Measurements from ENCODE around the gene TLR5.
A peak's percentile ranks its signal among the peaks of the same experiment; 100 is the strongest.

Gene TLR5

DNA sequence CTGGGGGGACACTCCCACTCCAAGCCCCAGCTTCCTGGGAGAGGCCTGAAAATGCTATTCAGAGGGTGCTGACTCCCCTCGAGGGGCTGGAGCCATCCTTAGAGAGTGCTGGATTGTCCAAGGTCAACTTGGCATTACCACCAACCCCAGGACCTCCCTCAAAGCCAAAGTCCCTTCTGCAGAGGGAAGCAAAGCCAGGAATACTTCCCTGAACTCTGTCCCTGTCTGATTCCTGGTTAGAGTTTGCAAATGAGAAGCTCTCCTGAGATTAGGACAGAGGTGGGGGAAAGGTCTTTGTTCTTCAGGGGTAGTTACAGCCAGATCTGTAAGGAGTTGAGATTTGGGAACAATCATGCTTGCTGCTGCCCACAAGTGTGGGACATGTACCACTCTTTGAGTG, 45.3 kb downstream of the TLR5 start:
- Mint-ChIP-seq H3K4me1 (no peaks in the 10 kb centered on the region), H3K4me3 (no peak overlapping the region), H3K27me3 (peaks cover 23% of the 10 kb centered on the region), H3K27ac (no peak overlapping the region), H3K9me3 (peaks cover 13% of the 10 kb centered on the region), H3K36me3 (no peaks in the 10 kb centered on the region)
- no peak for ATAC-seq

DNA sequence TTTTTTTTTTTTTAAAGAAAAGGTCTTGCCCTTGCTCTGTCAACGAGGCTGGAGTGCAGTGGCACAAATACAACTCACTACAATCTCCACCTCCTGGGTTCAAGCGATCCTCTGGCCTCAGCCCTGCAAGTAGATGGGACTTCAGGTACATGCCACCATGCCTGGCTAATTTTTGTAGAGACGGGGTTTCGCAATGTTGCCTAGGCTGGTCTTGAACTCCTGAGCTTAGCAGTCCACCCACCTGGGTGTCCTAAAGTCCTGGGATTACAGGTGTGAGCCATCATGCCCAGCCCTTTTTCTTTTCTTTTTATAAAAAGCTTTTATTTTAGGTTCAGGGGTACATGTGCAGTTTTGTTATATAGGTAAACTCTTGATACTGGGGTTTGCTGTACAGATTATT, 47.2 kb downstream of the TLR5 start:
- peaks cover 8% of the 10 kb centered on the region for H3K9me3 Mint-ChIP-seq
- no peak for ATAC-seq
- H3K36me3 Mint-ChIP-seq: no peaks in the 10 kb centered on the region
- H3K4me1 Mint-ChIP-seq: no peaks in the 10 kb centered on the region
- H3K27ac Mint-ChIP-seq: no peak overlapping the region
- peaks cover 4% of the 10 kb centered on the region for H3K27me3 Mint-ChIP-seq
- no peak overlapping the region for H3K4me3 Mint-ChIP-seq

DNA sequence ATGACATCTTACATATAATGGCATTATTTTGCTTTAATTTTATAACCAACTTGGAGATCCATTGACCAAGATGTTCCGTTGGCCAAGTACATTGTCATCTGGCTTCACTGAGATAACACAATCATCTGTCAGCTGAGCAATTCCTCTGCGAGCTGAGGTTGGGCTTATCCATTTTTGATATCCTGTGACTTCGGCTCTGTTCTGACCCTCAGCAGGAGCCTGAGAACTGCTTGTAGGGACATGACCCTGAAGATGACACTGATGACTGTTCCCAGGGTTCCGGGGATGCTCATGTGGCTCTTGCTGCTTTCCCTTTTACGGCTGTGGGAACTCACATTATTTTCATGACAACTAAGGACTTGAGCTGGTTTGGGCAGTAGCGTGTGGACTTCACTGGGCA, 51.2 kb downstream of the TLR5 start:
- no peak overlapping the region for H3K4me3 Mint-ChIP-seq
- ATAC-seq: no peak
- H3K36me3 Mint-ChIP-seq: no peaks in the 10 kb centered on the region
- no peak overlapping the region for H3K27ac Mint-ChIP-seq
- no peaks in the 10 kb centered on the region for H3K9me3 Mint-ChIP-seq
- H3K27me3 Mint-ChIP-seq: no peaks in the 10 kb centered on the region
- H3K4me1 Mint-ChIP-seq: no peaks in the 10 kb centered on the region

DNA sequence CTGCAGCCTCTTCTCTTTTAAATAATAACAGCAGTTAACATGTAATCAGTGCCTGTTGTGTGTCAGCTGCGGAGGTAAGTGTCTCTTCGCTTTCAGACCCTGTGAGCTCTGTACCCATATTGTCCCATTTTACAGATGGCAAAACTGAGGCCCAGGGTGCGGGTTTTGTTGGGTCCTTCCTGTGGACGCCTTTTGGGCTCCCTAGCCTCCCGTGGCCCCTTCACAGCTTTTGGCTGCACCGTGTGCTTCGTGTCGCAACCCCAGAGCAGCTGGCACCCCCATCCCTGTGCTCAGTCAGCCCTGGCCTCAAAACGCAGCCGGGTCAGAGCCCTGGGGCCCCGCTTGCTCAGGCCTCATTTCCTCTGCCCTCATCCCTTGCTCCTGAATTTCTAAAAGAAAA, 53.8 kb downstream of the TLR5 start:
- H3K27me3 Mint-ChIP-seq: no peaks in the 10 kb centered on the region
- H3K9me3 Mint-ChIP-seq: no peaks in the 10 kb centered on the region
- ATAC-seq: no peak
- no peaks in the 10 kb centered on the region for H3K36me3 Mint-ChIP-seq
- H3K4me1 Mint-ChIP-seq: no peaks in the 10 kb centered on the region
- H3K27ac Mint-ChIP-seq: no peak overlapping the region
- no peak overlapping the region for H3K4me3 Mint-ChIP-seq

DNA sequence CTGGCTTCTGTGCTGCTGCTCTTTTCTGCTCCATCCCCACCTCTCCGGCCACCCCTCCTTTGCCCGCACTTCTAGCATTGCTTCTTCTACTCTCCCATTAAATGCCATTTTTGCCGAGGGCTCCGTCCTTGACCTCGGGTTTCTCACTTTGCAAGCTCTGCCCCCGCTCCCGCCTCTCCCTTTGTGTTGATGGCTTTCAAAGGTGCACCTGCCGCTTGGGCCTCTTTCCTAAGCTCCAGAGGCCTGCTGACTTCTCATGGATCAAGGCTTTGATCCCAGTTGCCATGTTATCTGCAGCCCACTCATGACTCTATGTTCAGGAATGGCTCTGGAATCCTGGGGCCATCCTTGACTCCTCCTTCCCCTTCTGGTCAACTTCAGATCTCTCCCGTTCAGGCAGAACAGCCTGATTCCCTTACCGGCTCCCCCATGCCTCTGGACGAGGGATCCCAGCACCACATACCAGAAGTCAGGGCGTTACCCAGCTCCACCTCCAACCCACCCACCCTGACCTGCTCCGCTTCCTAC, 54.3 kb downstream of the TLR5 start:
- Mint-ChIP-seq H3K27ac (no peak overlapping the region), H3K27me3 (no peaks in the 10 kb centered on the region), H3K4me3 (no peak overlapping the region), H3K9me3 (no peaks in the 10 kb centered on the region), H3K36me3 (no peaks in the 10 kb centered on the region), H3K4me1 (no peaks in the 10 kb centered on the region)
- no peak for ATAC-seq

DNA sequence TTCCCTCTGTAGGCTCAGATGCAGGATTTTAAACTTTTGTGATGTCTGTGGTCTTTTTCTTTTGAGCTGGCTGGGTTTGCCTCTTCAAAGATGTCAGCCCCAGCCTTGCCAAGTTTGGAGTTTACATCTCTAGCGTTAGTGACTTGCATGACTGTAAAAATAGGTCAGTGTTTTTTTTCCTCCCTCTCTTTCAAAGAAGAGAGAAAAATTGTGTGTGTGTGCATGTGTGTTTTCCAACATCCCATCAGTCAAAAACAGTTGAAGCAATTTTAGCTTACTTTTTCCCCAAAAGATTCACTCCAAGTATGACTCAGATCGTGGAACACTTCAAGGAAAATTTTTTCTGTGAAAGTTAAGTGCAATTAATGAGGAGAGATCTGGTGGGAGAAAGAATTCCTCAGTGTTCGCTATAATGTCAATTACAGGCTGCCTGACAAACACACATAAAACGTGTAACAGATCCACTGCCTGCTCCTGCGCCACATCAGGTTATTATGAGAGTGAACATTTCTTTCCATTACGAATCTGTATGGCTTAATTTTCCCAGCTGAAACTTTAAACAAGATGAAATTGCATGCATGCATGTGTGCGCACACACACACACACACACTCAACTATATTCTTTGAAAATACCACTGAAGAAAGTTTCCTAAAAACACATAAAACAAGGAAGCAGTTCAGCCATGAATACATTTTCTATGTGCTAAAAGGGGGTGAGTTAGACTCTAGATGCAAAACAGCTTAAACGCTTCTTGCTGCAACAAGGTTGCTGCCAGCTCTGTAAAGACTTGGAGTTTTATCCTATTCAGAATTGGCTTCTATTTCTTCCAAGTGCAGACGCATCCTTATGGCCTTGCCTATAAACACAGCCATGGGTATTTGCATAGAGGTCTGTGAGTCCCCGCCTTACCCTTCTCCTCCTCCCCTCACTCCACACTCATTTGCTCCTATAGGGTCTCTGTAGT, 55.5 kb downstream of the TLR5 start:
- Mint-ChIP-seq H3K36me3 (no peaks in the 10 kb centered on the region), H3K4me3 (no peak overlapping the region), H3K27me3 (no peaks in the 10 kb centered on the region), H3K27ac (no peak overlapping the region), H3K9me3 (no peaks in the 10 kb centered on the region), H3K4me1 (no peaks in the 10 kb centered on the region)
- ATAC-seq: no peak

DNA sequence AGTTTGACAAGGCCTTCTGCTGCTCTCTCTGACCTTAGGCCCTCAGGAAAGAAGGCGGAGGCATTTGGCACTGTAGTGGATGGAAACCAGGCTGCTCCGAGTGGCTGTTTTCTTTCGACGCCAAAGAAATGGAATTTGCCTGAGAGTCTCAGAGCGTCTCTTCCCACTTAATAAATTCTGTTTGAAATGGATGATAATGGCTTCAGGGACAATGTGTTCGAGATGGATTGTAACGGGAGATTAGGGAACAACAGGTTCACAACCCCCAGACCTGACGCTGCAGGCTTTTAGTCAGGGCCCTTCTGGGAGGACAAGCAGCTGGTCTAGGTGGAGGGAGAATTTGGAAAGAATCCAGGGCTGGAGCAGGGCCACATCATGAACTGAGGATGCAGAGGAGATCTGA, 58.6 kb downstream of the TLR5 start:
- no peaks in the 10 kb centered on the region for H3K27me3 Mint-ChIP-seq
- no peaks in the 10 kb centered on the region for H3K4me1 Mint-ChIP-seq
- H3K9me3 Mint-ChIP-seq: no peaks in the 10 kb centered on the region
- no peak overlapping the region for H3K4me3 Mint-ChIP-seq
- H3K36me3 Mint-ChIP-seq: no peaks in the 10 kb centered on the region
- H3K27ac Mint-ChIP-seq: no peak overlapping the region
- ATAC-seq: no peak

DNA sequence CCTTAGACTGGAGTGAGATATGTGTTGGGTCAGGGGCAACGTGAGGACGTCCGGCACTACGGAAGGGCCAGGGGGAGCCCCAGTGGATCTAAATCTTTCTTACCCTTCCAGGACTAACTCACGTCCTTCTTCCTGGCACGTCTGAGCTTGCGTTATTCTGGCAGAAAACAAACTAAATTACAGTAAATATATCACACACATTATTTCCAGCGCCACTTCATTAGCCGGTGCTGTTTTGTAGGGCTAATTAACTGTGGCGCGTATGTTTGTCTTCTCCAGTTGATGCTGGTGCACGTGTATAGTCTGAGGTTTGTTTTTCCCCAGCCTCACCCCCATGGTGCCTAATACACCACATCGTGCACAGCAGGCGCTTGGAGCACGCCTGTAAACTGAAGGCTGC, 59.2 kb downstream of the TLR5 start:
- no peak overlapping the region for H3K27ac Mint-ChIP-seq
- ATAC-seq: no peak
- H3K4me3 Mint-ChIP-seq: no peak overlapping the region
- peaks cover 4% of the 10 kb centered on the region for H3K27me3 Mint-ChIP-seq
- no peaks in the 10 kb centered on the region for H3K9me3 Mint-ChIP-seq
- no peaks in the 10 kb centered on the region for H3K4me1 Mint-ChIP-seq
- H3K36me3 Mint-ChIP-seq: no peaks in the 10 kb centered on the region

DNA sequence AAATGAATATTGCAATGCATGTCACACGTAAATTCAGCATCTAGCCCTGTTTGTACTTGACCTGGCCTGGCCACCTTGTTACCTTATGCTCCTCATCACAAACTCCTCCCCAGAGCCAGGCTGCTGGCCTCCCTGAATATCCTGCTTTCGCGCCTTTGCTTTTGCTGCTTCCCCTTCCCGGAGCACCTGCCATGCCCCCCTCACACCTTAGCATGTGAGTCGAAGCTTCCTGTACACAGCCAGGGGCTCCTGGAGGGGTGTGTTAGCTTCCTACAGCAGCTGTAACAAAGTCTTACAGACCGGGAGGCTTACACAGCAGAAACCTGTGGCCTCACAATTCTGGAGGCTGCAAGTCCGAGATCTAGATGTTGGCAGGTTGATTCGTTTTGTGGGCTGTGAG, 60.1 kb downstream of the TLR5 start:
- no peak for ATAC-seq

DNA sequence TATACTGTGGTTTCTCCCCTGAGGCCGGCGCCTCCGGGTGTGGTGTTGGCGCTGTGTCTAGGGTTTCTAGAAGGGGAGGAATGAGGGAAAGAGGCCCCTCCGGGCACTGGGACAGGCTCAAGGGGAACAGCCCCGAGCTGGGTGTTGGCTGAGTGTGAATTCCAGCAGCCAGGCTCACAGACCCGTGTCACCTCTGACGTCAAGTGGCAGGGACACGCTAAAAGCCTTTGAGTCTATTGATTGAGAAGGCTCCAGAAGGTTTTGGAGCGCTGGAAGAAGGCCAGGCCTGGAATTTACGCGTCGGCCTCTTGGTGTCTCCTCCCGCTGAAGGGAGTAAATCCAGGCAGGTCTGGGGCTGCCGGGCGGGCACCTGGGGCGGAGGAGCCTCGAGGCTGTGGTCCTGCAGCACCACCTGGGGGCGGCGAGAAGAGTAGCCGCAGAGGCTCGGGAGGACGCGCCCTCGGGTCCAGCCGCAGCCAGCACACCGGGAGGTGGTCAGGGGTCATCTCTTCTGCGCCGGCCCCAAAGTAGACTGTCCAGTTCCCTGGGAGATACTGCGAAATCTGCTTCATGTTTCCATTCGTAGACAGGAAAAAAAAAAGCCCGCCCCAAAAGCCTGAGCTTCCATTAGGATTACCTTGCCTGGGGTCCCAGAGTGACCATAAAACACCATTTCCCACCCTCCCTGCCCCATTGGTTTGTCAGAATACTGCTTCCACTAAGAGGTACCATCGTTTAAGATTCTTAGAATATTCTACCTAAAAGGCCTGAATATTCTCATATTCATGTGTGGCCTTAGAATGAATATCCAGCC, 61.7 kb downstream of the TLR5 start:
- H3K9me3 Mint-ChIP-seq: no peaks in the 10 kb centered on the region
- ATAC-seq: peak; percentile 90

More for the DNA sequence above, 60.1 kb downstream of the TLR5 start:
- Mint-ChIP-seq H3K27ac (no peak overlapping the region), H3K4me1 (no peaks in the 10 kb centered on the region), H3K36me3 (no peaks in the 10 kb centered on the region), H3K27me3 (peaks cover 9% of the 10 kb centered on the region), H3K4me3 (no peak overlapping the region), H3K9me3 (no peaks in the 10 kb centered on the region)

DNA sequence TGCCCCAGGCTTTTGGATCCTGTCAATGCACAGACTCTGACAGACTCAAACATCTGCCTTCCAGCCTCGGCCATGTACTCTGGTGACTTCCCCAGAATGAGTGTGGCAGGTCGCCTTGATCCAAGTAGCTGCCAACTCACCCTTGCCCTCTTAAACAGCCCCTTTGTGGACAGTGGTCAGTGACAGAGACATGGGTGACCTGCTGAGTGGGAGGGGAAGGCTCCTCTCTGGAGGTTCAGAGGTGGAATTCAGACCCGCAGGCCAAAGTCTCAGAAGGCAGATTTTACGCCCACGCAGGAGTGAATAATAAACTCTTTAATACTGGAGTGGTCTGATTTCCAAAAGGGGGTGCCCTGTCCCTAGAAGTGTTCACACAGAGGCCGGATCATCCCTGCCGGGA, 63.5 kb downstream of the TLR5 start:
- H3K9me3 Mint-ChIP-seq: no peaks in the 10 kb centered on the region
- H3K27ac Mint-ChIP-seq: no peak overlapping the region
- no peak for ATAC-seq
- peaks cover 23% of the 10 kb centered on the region for H3K27me3 Mint-ChIP-seq
- H3K4me3 Mint-ChIP-seq: no peak overlapping the region
- no peaks in the 10 kb centered on the region for H3K4me1 Mint-ChIP-seq
- H3K36me3 Mint-ChIP-seq: no peaks in the 10 kb centered on the region

More for the DNA sequence above, 61.7 kb downstream of the TLR5 start:
- H3K36me3 Mint-ChIP-seq: no peaks in the 10 kb centered on the region
- H3K27ac Mint-ChIP-seq: peak overlapping the region; percentile 77
- H3K4me1 Mint-ChIP-seq: no peaks in the 10 kb centered on the region
- H3K4me3 Mint-ChIP-seq: peak overlapping the region; percentile 77
- H3K27me3 Mint-ChIP-seq: peaks cover 18% of the 10 kb centered on the region

DNA sequence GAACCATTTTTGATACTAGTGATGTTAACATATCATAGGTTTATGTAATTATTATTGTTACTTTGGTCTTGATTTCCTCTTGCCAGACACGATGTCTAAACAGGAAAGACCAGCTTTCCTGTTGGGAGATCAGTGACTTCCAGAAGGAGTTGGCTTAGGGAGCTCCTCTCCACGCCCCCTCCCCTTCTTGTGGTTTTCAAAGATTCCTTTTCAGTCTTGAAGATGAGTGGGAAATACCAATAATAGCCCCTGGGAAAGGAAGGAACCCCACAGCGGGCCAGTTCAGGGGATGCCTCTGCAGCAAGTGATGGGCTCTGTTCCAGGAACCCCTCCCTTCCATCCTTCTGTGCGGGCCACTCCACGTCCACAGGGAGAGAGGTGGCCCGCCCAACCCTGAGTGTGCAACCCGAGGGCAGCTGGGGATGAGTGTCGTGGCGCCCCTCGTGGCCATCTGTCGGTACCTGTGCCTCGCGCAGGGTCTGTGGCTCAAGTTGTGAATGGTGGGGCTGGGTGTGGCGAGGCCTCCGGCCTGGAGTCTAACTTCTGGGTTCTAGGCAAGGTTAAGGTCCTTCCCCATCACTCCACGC, 65.7 kb downstream of the TLR5 start:
- no peak for ATAC-seq
- Mint-ChIP-seq H3K4me1 (no peaks in the 10 kb centered on the region), H3K27me3 (peaks cover 28% of the 10 kb centered on the region), H3K4me3 (no peak overlapping the region), H3K36me3 (no peaks in the 10 kb centered on the region), H3K9me3 (no peaks in the 10 kb centered on the region), H3K27ac (no peak overlapping the region)

DNA sequence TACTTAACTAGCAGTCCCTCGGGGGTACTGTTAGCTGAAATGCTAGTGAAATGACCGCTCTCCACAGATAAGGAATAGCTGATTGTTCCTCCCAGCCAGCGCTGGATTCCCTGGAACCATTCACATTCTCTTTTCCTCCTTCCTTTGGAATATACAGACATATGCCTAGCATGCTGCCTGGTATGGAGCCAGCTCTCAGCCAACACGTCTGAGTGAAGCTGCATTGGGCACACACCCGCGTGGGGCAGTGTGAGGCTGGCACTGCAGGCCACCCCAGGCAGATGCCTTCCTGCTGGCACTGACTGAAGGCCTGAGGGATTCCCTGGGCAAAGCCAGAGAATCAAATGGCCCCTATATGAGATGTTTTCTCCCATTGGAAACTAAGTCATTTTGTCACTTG, 66.7 kb downstream of the TLR5 start:
- Mint-ChIP-seq H3K27me3 (peaks cover 28% of the 10 kb centered on the region), H3K4me3 (no peak overlapping the region), H3K36me3 (no peaks in the 10 kb centered on the region), H3K4me1 (no peaks in the 10 kb centered on the region), H3K9me3 (no peaks in the 10 kb centered on the region), H3K27ac (no peak overlapping the region)
- ATAC-seq: no peak

DNA sequence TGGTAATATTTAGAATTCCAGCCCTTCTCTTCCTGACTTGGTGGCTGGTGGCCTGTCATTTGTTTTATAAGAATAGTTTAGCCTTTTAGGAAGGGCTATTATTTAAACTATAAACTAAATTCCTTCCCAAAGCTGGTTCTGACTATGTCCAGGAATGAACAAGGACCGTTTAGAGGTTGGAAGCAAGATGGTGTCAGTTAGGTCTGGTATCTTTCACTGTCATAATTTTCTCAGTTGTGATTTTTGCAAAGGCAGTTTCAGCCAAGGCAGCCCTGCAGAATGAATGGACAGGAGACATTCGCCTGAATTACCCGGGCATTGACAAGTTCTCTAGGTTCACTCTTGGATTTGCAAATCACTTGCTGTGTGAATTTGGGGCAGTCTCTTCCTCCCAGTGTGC, 67.2 kb downstream of the TLR5 start:
- Mint-ChIP-seq H3K36me3 (no peaks in the 10 kb centered on the region), H3K9me3 (no peaks in the 10 kb centered on the region), H3K27ac (no peak overlapping the region), H3K4me1 (no peaks in the 10 kb centered on the region), H3K27me3 (peaks cover 28% of the 10 kb centered on the region), H3K4me3 (no peak overlapping the region)
- no peak for ATAC-seq
